IgD-negative memory B cell (primary cell): ENCODE data around the gene NAXD. TPM values are rescaled to one million over a fixed set of nuclear protein-coding genes. Genes with fewer than 3 reads are reported as not detected.

Source experiments
- H3K27ac Mint-ChIP-seq, 3 donors: one replicate each; pipeline ENCODE4 v1.8.0; 2020 to 2022; ENCODE audit warnings: mild to moderate bottlenecking in 3 of 3, mixed read lengths in 3 of 3, moderate library complexity in 1 of 3
- H3K27me3 Mint-ChIP-seq: one replicate; pipeline ENCODE4 v1.8.0; 2021; ENCODE audit warnings: mixed read lengths
- H3K36me3 Mint-ChIP-seq: one replicate; pipeline ENCODE4 v1.8.0; 2020; ENCODE audit warnings: mild to moderate bottlenecking, mixed read lengths
- H3K4me1 Mint-ChIP-seq, 3 donors: one replicate each; pipeline ENCODE4 v1.8.0; 2020 to 2022; ENCODE audit warnings: mixed read lengths in 3 of 3, mild to moderate bottlenecking in 1 of 3
- H3K4me3 Mint-ChIP-seq, 4 donors: one replicate each; pipeline ENCODE4 v1.8.0; 2020 to 2022; ENCODE audit warnings: mild to moderate bottlenecking in 4 of 4, mixed read lengths in 4 of 4, moderate library complexity in 3 of 4
- H3K9me3 Mint-ChIP-seq, 3 donors: one replicate each; pipeline ENCODE4 v1.8.0; 2020 to 2021; ENCODE audit warnings: mixed read lengths in 3 of 3, mild to moderate bottlenecking in 1 of 3
- polyA plus RNA-seq: library from polyadenylated mRNA; unstranded; fragments of 300-500 nt; fragmentation: Illumina TruSeq; gene quantifications from one replicate; pipeline ENCODE4 v1.2.3, GENCODE V29; 2021

Gene NAXD
- polyA plus RNA-seq, 1 donor from 2014 or later: 20.5 TPM

- Mint-ChIP-seq H3K36me3 (peaks cover 2% of the 10 kb centered on the region), H3K4me1 (peaks cover 17 to 28% (median 27%) of the 10 kb centered on the region in 3 donors), H3K27me3 (no peaks in the 10 kb centered on the region), H3K9me3 (no peaks in the 10 kb centered on the region), H3K27ac (peak overlapping the region in 2 of 3 donors; percentile 78 to 84), H3K4me3 (peak overlapping the region; percentile 88 to 98 (median 92))
Observed at GRCh38 chr13:110616103-110617101, 1.1 kb downstream of the NAXD start.

GRCh38 chr13:110617321-110618072 lies 2.2 kb downstream of the NAXD start:
- Mint-ChIP-seq H3K9me3 (no peaks in the 10 kb centered on the region), H3K27me3 (no peaks in the 10 kb centered on the region), H3K4me3 (peak overlapping the region in 3 of 4 donors; percentile 32 to 70 (median 54)), H3K4me1 (peaks cover 12 to 26% (median 26%) of the 10 kb centered on the region in 3 donors), H3K36me3 (peaks cover 2% of the 10 kb centered on the region), H3K27ac (no peak overlapping the region)

- H3K4me3 Mint-ChIP-seq: peak overlapping the region in 1 of 4 donors; percentile 70
- H3K9me3 Mint-ChIP-seq: no peaks in the 10 kb centered on the region
- H3K36me3 Mint-ChIP-seq: peaks cover 2% of the 10 kb centered on the region
- no peaks in the 10 kb centered on the region for H3K27me3 Mint-ChIP-seq
- H3K27ac Mint-ChIP-seq: no peak overlapping the region
- peaks cover 15 to 27% (median 25%) of the 10 kb centered on the region in 3 donors for H3K4me1 Mint-ChIP-seq
Observed at GRCh38 chr13:110618167-110618566, 2.8 kb downstream of the NAXD start.

GRCh38 chr13:110618780-110619179 lies 3.4 kb downstream of the NAXD start:
- H3K27ac Mint-ChIP-seq: no peak overlapping the region
- no peaks in the 10 kb centered on the region for H3K27me3 Mint-ChIP-seq
- peak overlapping the region in 1 of 4 donors; percentile 70 for H3K4me3 Mint-ChIP-seq

GRCh38 chr13:110620596-110620995 lies 5.3 kb downstream of the NAXD start:
- no peaks in the 10 kb centered on the region for H3K36me3 Mint-ChIP-seq
- peak overlapping the region in 1 of 3 donors; percentile 50 for H3K27ac Mint-ChIP-seq
- no peak overlapping the region for H3K4me3 Mint-ChIP-seq
- H3K27me3 Mint-ChIP-seq: no peaks in the 10 kb centered on the region
- peaks cover 13 to 23% (median 17%) of the 10 kb centered on the region in 3 donors for H3K4me1 Mint-ChIP-seq
- no peaks in the 10 kb centered on the region for H3K9me3 Mint-ChIP-seq

More at GRCh38 chr13:110618780-110619179, 3.4 kb downstream of the NAXD start:
- Mint-ChIP-seq H3K36me3 (peaks cover 2% of the 10 kb centered on the region), H3K4me1 (peaks cover 15 to 27% (median 22%) of the 10 kb centered on the region in 3 donors), H3K9me3 (no peaks in the 10 kb centered on the region)

- H3K27ac Mint-ChIP-seq: peak overlapping the region in 1 of 3 donors; percentile 5
- H3K36me3 Mint-ChIP-seq: peaks cover 2% of the 10 kb centered on the region
- no peak overlapping the region for H3K4me3 Mint-ChIP-seq
- no peaks in the 10 kb centered on the region for H3K9me3 Mint-ChIP-seq
- no peaks in the 10 kb centered on the region for H3K27me3 Mint-ChIP-seq
- H3K4me1 Mint-ChIP-seq: peaks cover 5 to 10% (median 5%) of the 10 kb centered on the region in 3 donors
Observed at GRCh38 chr13:110624766-110625756, 9.7 kb downstream of the NAXD start.

- Mint-ChIP-seq H3K9me3 (no peaks in the 10 kb centered on the region), H3K36me3 (peaks cover 3% of the 10 kb centered on the region), H3K27ac (peak overlapping the region in 1 of 3 donors; percentile 19), H3K27me3 (no peaks in the 10 kb centered on the region), H3K4me1 (peaks cover under 1 to 7% (median 5%) of the 10 kb centered on the region in 3 donors), H3K4me3 (peak overlapping the region in 2 of 4 donors; percentile 65 to 72)
Observed at GRCh38 chr13:110625771-110626321, 10.5 kb downstream of the NAXD start.

- no peak overlapping the region for H3K27ac Mint-ChIP-seq
- no peaks in the 10 kb centered on the region for H3K9me3 Mint-ChIP-seq
- peaks cover 0 to 7% (median 5%) of the 10 kb centered on the region in 3 donors for H3K4me1 Mint-ChIP-seq
- no peaks in the 10 kb centered on the region for H3K27me3 Mint-ChIP-seq
- no peak overlapping the region for H3K4me3 Mint-ChIP-seq
- H3K36me3 Mint-ChIP-seq: peaks cover 4% of the 10 kb centered on the region
Observed at GRCh38 chr13:110626521-110626920, 11.2 kb downstream of the NAXD start.

GRCh38 chr13:110627351-110627750 lies 12.0 kb downstream of the NAXD start:
- no peak overlapping the region for H3K4me3 Mint-ChIP-seq
- H3K36me3 Mint-ChIP-seq: peaks cover 4% of the 10 kb centered on the region
- no peaks in the 10 kb centered on the region for H3K9me3 Mint-ChIP-seq
- no peak overlapping the region for H3K27ac Mint-ChIP-seq
- no peaks in the 10 kb centered on the region for H3K27me3 Mint-ChIP-seq
- peaks cover 0 to 6% (median 5%) of the 10 kb centered on the region in 3 donors for H3K4me1 Mint-ChIP-seq

- Mint-ChIP-seq H3K4me1 (peaks cover 0 to 3% (median 2%) of the 10 kb centered on the region in 3 donors), H3K4me3 (no peak overlapping the region), H3K36me3 (peaks cover 4% of the 10 kb centered on the region), H3K9me3 (no peaks in the 10 kb centered on the region), H3K27ac (peak overlapping the region in 1 of 3 donors; percentile 23), H3K27me3 (no peaks in the 10 kb centered on the region)
Observed at GRCh38 chr13:110627761-110628476, 12.6 kb downstream of the NAXD start.

- Mint-ChIP-seq H3K36me3 (peaks cover 4% of the 10 kb centered on the region), H3K9me3 (no peaks in the 10 kb centered on the region), H3K4me1 (peaks cover 0 to 2% (median 2%) of the 10 kb centered on the region in 3 donors), H3K27ac (peak overlapping the region in 1 of 3 donors; percentile 23), H3K27me3 (no peaks in the 10 kb centered on the region), H3K4me3 (no peak overlapping the region)
Observed at GRCh38 chr13:110628477-110628793, 13.1 kb downstream of the NAXD start.

- no peaks in the 10 kb centered on the region for H3K9me3 Mint-ChIP-seq
- H3K27me3 Mint-ChIP-seq: no peaks in the 10 kb centered on the region
- peaks cover 4% of the 10 kb centered on the region for H3K36me3 Mint-ChIP-seq
- peak overlapping the region in 1 of 3 donors; percentile 9 for H3K27ac Mint-ChIP-seq
- H3K4me3 Mint-ChIP-seq: no peak overlapping the region
- H3K4me1 Mint-ChIP-seq: peaks cover 0 to 2% (median 2%) of the 10 kb centered on the region in 3 donors
Observed at GRCh38 chr13:110628952-110629701, 13.8 kb downstream of the NAXD start.

- no peaks in the 10 kb centered on the region for H3K27me3 Mint-ChIP-seq
- H3K27ac Mint-ChIP-seq: no peak overlapping the region
- peaks cover 4% of the 10 kb centered on the region for H3K36me3 Mint-ChIP-seq
- no peak overlapping the region for H3K4me3 Mint-ChIP-seq
- peaks cover 0 to 2% (median 2%) of the 10 kb centered on the region in 3 donors for H3K4me1 Mint-ChIP-seq
- no peaks in the 10 kb centered on the region for H3K9me3 Mint-ChIP-seq
Observed at GRCh38 chr13:110629735-110630134, 14.4 kb downstream of the NAXD start.
